Retina (tissue), 1 donor: Measurements from ENCODE around the gene SH2D4B.
"Not testable (repeated sequence)": the region's sequence is repeated elsewhere in the genome, so short reads cannot be mapped to it uniquely, and the experiment has no call there.

Experiments
- DNase-seq: peaks from one replicate; pipeline ENCODE4 v3.0.0-alpha.2; 2016

SH2D4B gene

GRCh38 chr10:80526218-80526617 lies 11.5 kb upstream of the SH2D4B start:
- DNase-seq: no peak

DNA sequence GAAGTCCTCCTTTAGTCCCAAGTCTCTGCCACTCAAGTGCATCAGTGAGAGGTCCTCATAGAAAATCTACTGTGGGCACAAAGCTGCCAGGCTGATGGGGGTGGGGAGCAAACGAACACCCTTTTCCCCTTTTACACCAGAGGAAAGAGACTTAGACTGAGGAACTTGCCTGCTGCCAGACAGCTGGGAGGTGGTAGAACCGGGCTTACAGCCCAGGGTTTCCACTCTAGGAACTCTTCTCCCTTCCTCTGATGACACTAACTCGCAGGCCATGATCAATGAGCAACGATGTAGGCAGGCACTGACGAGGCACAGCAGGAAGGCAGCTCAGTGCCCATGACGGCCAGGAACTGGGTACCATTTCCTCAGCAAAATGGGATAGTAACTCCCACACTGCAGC lies 11.0 kb upstream of the SH2D4B start:
- no peak for DNase-seq

DNA sequence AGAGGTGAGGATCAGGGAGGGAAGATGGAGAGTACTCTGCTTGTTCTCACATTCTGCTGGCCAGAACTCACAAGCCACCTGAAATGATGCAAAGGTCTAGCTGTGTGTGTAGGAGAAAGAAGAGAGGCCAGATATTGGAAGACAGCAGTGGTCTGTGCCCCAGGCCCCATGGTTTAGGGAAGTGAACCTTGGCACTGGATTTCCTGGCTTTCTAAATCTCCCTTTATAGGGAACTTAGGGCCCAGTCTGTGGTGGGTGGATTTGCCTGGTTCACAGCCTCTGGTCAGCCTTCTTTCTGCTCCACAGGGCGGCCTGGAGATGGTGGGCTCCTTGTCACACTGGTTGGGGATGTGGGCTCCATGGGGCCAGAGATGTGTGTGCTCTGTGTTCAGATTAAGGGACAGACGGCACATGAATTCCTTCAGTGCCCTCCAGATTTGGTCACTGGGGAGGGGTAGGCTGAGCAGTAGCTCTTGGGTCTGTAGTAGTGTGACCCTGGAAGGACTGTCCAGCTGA lies 9.5 kb upstream of the SH2D4B start:
- no peak for DNase-seq

DNA sequence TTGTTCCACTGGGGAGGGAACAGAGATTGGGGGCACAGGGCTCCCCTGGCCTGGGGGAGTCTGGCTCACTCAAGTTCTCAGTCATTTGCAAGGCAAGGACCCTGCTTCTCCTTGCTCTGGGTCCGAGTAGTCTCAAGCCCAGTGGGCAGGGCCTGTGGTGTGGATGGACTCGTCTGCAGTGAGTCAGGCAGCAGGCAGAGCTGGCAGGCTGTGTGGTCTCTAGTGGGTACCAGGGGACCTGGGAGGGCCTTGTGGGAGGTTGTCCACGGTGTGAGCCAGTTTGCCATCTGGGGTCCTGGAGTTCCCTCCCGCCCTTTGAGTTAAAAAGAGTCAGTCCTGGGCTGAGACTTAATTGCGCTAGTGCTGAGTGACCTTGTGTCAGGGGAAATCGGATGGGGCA lies 8.8 kb upstream of the SH2D4B start:
- DNase-seq: peak; percentile 26

- DNase-seq: no peak
Observed at GRCh38 chr10:80529604-80530003, 8.1 kb upstream of the SH2D4B start.

- DNase-seq: no peak
Observed at GRCh38 chr10:80530251-80530650, 7.5 kb upstream of the SH2D4B start.

GRCh38 chr10:80530816-80531215 lies 6.9 kb upstream of the SH2D4B start:
- no peak for DNase-seq

DNA sequence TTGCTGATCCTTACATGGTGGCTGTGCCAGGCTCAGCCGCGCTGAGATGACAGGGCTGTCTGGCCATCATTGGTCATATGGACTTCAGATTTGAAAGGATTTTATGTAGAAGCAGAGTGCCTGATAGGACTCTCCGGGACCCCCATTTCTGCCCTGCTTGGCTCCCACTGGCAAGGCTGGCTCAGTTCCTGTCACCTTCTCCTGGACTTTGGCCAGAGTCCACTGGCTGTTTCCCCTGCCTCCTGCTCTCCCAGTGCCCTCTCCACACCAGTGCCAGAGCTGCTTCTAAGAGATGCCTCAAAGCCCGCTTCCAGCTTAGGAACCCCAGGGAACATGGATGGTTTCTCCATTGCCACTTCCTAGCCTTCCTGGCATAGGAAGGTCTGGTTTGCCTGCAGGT lies 5.1 kb upstream of the SH2D4B start:
- DNase-seq: no peak

DNA sequence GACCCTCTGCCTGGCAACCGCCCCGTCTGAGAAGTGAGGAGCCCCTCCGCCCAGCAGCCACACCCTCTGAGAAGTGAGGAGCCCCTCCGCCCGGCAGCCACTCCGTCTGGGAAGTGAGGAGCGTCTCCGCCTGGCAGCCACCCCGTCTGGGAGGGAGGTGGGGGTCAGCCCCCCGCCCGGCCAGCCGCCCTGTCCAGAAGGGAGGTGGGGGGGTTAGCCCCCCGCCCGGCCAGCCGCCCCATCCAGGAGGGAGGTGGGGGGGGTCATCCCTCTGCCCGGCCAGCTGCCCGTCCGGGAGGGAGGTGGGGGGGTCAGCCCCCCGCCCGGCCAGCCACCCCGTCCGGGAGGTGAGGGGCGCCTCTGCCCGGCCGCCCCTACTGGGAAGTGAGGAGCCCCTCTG lies 3.6 kb upstream of the SH2D4B start:
- not testable (repeated sequence) for DNase-seq

GRCh38 chr10:80534646-80535045 lies 3.1 kb upstream of the SH2D4B start:
- DNase-seq: not testable (repeated sequence)

DNA sequence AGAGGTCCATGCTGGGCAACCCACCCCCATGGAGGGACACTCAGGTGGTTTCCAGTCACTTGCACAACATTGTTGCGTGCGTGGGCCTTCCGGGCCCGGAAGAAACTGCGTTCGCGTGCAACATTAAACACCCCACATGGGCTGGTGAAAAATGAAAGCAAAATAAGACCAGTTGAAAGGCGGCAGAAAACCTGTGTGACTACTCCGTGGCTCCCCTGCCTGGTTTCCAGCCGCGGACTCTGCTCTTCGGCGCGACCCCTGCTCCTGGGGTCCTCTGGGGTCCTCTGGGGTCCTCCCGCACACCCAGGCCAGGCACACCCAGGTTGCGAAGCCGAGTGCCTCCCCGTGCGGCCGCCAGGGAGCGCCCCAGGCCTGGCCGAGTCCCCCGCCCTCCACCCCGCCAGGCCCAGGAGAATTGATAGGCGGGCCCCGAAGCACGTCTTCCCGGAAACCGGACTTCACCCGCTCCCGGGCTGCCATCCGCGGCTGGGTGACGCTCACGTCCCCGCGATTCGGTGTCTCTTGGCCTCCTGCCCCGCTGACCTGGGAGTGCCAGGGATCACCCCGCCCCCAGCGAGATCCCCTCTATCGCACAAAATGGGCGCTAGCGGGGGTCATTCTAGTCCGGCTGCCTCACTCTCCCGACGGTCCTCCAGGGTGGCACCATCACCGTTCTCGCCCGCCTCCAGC lies 1.9 kb upstream of the SH2D4B start:
- peak; percentile 69 for DNase-seq

GRCh38 chr10:80536361-80536835 lies 1.3 kb upstream of the SH2D4B start:
- DNase-seq: no peak

DNA sequence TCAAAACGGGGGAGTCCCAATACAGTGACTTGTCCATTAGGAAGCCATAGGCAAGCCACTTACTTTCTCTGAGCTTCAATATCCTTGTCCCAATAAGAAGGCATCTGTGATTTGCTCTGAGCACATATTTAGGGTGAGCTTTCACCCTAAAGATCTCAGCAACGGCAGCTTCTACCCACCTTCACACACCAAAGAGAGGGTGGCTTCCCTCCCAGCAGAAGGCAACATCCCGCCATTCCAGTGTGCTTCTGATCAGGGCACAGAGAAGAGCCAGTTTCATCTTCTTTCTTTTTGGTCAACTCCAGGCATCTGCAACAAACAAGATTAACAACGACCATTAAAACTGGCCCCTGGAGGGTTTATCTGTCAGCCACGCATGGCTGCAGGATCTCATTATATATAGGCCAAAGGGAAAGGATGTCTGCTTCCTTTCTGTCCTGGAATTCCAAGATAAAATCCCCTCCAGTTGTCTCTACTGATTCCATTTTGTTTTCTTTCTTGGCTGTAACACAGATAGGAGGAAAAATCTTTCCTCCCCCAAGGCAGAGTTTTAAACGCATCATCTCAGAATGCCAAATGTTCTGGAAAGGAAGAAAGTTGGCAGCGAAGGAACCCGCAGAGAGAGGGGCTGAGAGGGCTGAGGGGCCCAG lies 491 bp upstream of the SH2D4B start:
- peak; percentile 26 for DNase-seq

GRCh38 chr10:80538481-80539185 lies 931 bp downstream of the SH2D4B start:
- no peak for DNase-seq

DNA sequence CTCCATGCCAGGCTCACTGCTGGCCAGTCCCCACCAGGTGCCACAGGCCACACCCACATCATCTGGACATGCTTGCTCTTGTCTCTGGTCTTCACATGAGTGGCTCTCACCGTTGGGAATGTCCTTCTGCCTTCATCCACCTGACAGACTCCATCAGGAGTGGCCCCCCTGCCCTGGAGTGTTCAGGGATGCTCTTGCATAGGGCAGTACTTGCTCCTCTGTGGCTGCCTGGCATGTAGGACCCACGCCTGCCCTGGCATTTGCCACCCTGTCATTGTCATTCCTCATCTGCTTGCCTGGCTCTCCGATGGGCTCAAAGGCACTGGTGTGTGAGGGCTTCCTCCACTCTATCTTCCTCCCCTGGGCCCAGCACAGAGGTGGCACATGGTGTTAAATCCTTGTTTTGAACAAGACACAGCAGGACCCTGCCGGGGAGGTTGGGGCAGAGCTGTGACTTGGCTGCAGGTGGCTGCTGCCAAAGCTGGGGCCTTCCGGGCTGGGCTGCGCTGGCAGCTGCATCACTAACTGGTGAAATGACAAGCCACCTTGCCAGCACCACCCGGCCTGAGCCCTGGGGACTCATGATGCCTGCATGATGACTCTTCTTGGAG lies 1.8 kb downstream of the SH2D4B start:
- no peak for DNase-seq

GRCh38 chr10:80540136-80540535 lies 2.4 kb downstream of the SH2D4B start:
- no peak for DNase-seq

GRCh38 chr10:80540618-80540980 lies 2.9 kb downstream of the SH2D4B start:
- DNase-seq: no peak

DNA sequence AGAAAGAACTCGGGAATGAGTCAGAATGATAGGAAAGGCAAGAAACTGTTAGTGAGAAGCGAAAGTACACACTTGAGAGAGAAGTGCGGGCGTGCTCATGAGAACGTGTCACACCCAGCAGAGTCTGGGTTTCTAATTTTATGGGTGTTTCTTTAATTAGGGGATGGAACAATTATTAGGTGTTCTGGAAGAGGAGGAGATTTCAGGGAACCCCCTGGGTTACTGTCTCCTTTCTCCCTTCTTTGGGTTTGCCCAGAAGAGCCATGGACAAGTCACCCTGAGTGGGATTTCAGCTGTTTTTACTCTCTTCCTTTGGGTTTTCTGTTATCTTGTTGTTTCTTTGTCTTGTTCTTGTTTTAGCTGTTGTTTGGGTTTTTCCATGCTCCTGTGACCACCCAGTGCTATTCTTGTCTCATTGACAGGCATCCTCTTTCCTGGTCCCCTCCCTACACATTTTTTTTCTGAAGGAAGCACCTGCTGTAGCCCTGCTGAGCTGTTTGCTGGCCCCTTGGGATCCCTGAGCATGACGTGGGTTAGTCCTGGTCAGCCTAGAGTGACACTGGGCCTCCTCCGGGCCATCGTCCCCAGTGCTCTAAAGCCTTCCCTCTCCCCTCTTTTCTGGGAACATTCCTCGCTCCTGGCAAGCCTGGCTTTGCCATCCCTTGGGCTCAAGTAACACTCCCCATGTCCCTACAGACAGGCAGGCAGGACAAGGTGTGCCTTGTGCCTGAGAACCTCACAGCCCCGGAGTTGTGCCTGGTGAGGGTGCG lies 3.5 kb downstream of the SH2D4B start:
- no peak for DNase-seq

DNA sequence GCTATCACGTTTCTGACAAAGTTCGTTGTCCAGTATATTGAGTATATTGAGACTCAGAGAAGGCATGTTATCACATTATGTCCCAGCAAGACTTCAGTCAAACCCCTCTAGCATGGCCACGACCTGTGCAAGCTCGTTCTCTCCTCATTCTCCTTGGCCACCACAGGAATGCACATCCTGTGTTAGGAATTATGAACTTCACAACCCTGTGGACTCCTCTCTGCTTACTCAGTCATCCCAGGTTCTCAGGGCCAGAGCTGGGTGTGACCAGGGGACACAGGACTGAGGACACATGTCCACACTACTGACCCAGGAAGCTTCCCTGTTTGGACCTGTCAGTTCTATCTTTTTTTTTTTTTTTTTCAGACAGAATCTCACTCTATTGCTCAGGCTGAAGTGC lies 4.4 kb downstream of the SH2D4B start:
- no peak for DNase-seq

DNA sequence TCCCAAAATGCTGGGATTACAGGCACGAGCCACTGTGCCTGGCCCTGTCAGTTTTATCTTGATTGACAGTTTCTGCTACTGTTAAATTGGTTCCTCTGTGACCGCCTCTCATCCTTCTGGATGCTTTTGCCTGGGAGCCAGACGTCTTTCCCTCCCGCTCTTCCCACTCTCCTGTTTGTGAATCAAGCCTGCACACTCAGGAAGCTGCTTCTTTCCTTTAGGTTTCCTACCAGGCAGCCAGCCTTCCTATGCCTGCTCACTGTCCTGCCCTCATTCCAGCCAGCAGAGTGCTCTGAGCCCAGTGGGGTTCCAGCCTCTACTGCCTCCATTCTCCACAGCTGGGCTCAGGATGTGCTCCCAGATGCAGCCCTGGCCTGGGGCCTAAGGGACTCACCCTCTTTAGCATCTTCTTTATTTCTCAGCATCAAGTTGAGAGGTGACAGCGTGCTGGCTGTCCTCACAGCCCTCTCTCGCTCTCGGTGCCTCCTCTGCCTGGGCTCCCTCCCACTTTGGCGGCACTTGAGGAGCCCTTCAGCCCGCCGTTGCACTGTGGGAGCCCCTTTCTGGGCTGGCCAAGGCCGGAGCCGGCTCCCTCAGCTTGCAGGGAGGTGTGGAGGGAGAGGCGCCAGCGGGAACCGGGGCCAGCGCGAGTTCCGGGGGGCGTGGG lies 5.1 kb downstream of the SH2D4B start:
- no peak for DNase-seq

DNA sequence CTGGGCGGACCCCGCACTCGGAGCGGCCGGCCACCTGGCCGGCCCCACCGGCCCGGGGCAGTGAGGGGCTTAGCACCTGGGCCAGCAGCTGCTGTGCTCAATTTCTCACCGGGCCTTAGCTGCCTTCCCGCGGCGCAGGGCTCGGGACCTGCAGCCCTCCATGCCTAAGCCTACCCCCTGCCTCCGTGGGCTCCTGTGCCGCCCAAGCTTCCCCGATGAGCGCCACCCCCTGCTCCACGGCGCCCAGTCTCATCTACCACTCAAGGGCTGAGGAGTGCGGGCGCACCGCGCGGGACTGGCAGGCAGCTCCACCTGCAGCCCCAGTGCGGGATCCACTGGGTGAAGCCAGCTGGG lies 5.6 kb downstream of the SH2D4B start:
- DNase-seq: not testable (repeated sequence)

- no peak for DNase-seq
Observed at GRCh38 chr10:80544316-80544953, 6.7 kb downstream of the SH2D4B start.
